Heart left ventricle (tissue), 13 donors: ENCODE results near the gene KRT10.

Experiments
- POLR2A ChIP-seq, 2 donors: fragments of 450-650 bp; IDR thresholded peaks; one replicate each; pipeline ENCODE4 v1.6.1; 2017; ENCODE audit warnings: antibody characterized with exemption in 2 of 2, mild to moderate bottlenecking in 2 of 2, moderate library complexity in 2 of 2
- TF ChIP-seq, protein P1 (sequence below), 12 donors: fragments of 200-600 bp; sonication (generic) in 4 of 12; IDR thresholded peaks; one replicate each; pipeline versions ENCODE4 v1.5.0 to v1.8.0; 2018 to 2022; ENCODE audit warnings: antibody characterized with exemption in 12 of 12, mild to moderate bottlenecking in 5 of 12
- donor health status: ischemic (EF 13 %, LVEDD 7.1; RV severe dilation, severe dysfunction).
- donor health status: DM: no; HTN: yes; CAD: no.
- donor health status: DM: no; HTN: no; CAD: no.
- donor health status: ischemic (EF 25% LVEDD 6.9; RV normal size, moderate dysfunction).
- donor health status: ischemic (EF 25% LVEDD 5.7; RV mildly dilated, moderate dysfunction).
- donor health status: ischemic (EF 35%, LVEDD 5.7; RV mildly dilated, moderate dysfunction).
- donor health status: nonischemic (EF 11% LVEDD 7.7; RV severe dilation, severe dysfunction).
- donor health status: DM: yes; HTN: yes; CAD: no.
- donor health status: PGD.
- donor health status: ischemic (EF 29% LVEDD 5.4; RV normal size, mild dysfunction).
- donor health status: nonischemic (EF 23%, LVEDD 6.1; RV moderate dilation, normal function).

DNA sequence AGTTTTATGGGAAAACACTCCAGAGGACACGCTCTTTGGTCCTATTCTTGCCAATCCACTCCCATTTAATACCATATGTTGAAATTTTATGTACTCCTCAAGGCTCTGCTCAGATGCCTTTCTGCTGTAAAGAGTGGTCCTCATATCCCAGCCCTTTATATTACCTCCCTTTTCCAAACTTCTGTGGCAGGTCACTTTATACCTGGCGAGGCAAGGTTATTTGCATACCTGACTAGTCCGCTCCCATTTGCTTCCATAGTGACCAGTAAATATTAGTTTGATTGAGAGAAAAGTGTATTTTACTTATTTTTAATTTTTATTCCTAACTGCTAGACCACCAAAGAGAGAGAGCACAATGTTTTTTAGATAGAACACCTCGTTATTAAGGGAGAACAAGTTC, 27.3 kb upstream of the KRT10 start:
- no peak for TF ChIP-seq POLR2A (IDR thresholded peaks at IDR 0.05)
- TF ChIP-seq, protein P1, sequence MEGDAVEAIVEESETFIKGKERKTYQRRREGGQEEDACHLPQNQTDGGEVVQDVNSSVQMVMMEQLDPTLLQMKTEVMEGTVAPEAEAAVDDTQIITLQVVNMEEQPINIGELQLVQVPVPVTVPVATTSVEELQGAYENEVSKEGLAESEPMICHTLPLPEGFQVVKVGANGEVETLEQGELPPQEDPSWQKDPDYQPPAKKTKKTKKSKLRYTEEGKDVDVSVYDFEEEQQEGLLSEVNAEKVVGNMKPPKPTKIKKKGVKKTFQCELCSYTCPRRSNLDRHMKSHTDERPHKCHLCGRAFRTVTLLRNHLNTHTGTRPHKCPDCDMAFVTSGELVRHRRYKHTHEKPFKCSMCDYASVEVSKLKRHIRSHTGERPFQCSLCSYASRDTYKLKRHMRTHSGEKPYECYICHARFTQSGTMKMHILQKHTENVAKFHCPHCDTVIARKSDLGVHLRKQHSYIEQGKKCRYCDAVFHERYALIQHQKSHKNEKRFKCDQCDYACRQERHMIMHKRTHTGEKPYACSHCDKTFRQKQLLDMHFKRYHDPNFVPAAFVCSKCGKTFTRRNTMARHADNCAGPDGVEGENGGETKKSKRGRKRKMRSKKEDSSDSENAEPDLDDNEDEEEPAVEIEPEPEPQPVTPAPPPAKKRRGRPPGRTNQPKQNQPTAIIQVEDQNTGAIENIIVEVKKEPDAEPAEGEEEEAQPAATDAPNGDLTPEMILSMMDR (IDR thresholded peaks at IDR 0.05), result no peak
